B cell (primary cell): ENCODE measurements around the gene MTPN. TPM values are rescaled to one million over a fixed set of nuclear protein-coding genes. Genes with fewer than 3 reads are reported as not detected.

ENCODE experiments used
- ATAC-seq: fragments of 200-7000 bp; cut with Tn5 transposase; one replicate; pipeline ENCODE4 v1.10.0; 2021; ENCODE audit warnings: low read depth, mild to moderate bottlenecking, moderate number of reproducible peaks, moderate library complexity
- CTCF ChIA-PET: fragments of 350-600 bp; sonication (Branson Sonifier 250); formaldehyde crosslinking; loops from one replicate; lab custom pipeline; 2021; ENCODE audit warnings: antibody characterized with exemption, inconsistent platforms; lab: Charles Lee
- POLR2A ChIA-PET: fragments of 350-600 bp; sonication (Branson Sonifier 250); formaldehyde crosslinking; loops from one replicate; lab custom pipeline; 2021; ENCODE audit warnings: antibody characterized with exemption; lab: Charles Lee
- DNase-seq: peaks from one replicate; pipeline ENCODE4 v3.0.0; 2013
- H2AFZ ChIP-seq: 2 replicates; pipeline ENCODE4 v1.6.1; 2012; ENCODE audit warnings: mild to moderate bottlenecking, low read depth, low read length; ENCODE audit not compliant: insufficient read depth, poor library complexity, severe bottlenecking
- H3K27ac ChIP-seq, 2 donors: 1 replicate in 1 of 2; 2 replicates in 1 of 2; pipeline ENCODE4 v1.5.1; 2012 to 2013; ENCODE audit warnings: low read length in 2 of 2, mild to moderate bottlenecking in 2 of 2, moderate library complexity in 1 of 2
- H3K27me3 ChIP-seq, 4 experiments: fragments of 200-600 bp in 1 of 4; sonication (generic) in 1 of 4; replicated peaks in 1 of 4; 1 replicate in 2 of 4; 2 replicates in 2 of 4; pipeline versions ENCODE4 v1.6.1 to v1.7.0; 2013 to 2016; ENCODE audit warnings: low read length in 3 of 4, mild to moderate bottlenecking in 2 of 4, mixed read lengths in 1 of 4, moderate library complexity in 1 of 4; ENCODE audit not compliant: insufficient read depth in 4 of 4, control insufficient read depth in 3 of 4; ENCODE audit errors: control extremely low read depth in 1 of 4
- H3K36me3 ChIP-seq, 2 experiments: replicated peaks in 1 of 2; 1 replicate in 1 of 2; 2 replicates in 1 of 2; pipeline versions ENCODE4 v1.6.1 to v1.7.1; 2013; ENCODE audit warnings: low read length in 1 of 2; ENCODE audit not compliant: insufficient read depth in 2 of 2, control insufficient read depth in 1 of 2; ENCODE audit errors: control extremely low read depth in 1 of 2, extremely low read depth in 1 of 2
- H3K4me1 ChIP-seq, 2 donors: fragments of 200-600 bp in 1 of 2; sonication (generic) in 1 of 2; 1 replicate in 1 of 2; 2 replicates in 1 of 2; pipeline versions ENCODE4 v1.5.1 to v1.6.1; 2013 to 2017; ENCODE audit warnings: low read length in 2 of 2; ENCODE audit not compliant: control insufficient read depth in 2 of 2, insufficient read depth in 2 of 2
- H3K4me2 ChIP-seq: replicated peaks from 2 replicates; pipeline ENCODE3; 2012; ENCODE audit warnings: mild to moderate bottlenecking, low read depth, low read length; ENCODE audit not compliant: poor library complexity, severe bottlenecking
- H3K4me3 ChIP-seq, 5 experiments: fragments of 200-600 bp in 1 of 5; sonication (generic) in 1 of 5; 1 replicate in 3 of 5; 2 replicates in 2 of 5; pipeline versions ENCODE4 v1.5.1 to v1.7.0; 2011 to 2016; ENCODE audit warnings: low read length in 4 of 5, mild to moderate bottlenecking in 4 of 5, low read depth in 2 of 5, control low read depth in 1 of 5, moderate library complexity in 1 of 5; ENCODE audit not compliant: insufficient read depth in 1 of 5; ENCODE audit errors: control extremely low read depth in 1 of 5, extremely low read depth in 1 of 5
- H3K79me2 ChIP-seq: fragments of 200-600 bp; sonication (generic); one replicate; pipeline ENCODE4 v1.6.0; 2016; ENCODE audit warnings: low read length; ENCODE audit not compliant: control insufficient read depth, insufficient read depth
- H3K9ac ChIP-seq: fragments of 200-600 bp; sonication (generic); 2 replicates; pipeline ENCODE4 v1.6.1; 2017; ENCODE audit warnings: mild to moderate bottlenecking, low read length, moderate library complexity
- H3K9me3 ChIP-seq, 3 donors: one replicate each; pipeline versions ENCODE4 v1.6.1 to v1.7.1; 2013; ENCODE audit warnings: low read length in 2 of 3; ENCODE audit not compliant: control insufficient read depth in 2 of 3, insufficient read depth in 1 of 3; ENCODE audit errors: control extremely low read depth in 1 of 3
- H4K20me1 ChIP-seq: 2 replicates; pipeline ENCODE4 v1.6.0; 2012; ENCODE audit warnings: mild to moderate bottlenecking, low read length; ENCODE audit not compliant: insufficient read depth, control insufficient read depth, poor library complexity, severe bottlenecking
- H3K27ac Mint-ChIP-seq: one replicate; pipeline ENCODE4 v1.8.0; 2021; ENCODE audit warnings: mixed read lengths
- H3K27me3 Mint-ChIP-seq: one replicate; pipeline ENCODE4 v1.8.0; 2021; ENCODE audit warnings: mixed read lengths
- H3K4me1 Mint-ChIP-seq: one replicate; pipeline ENCODE4 v1.8.0; 2021; ENCODE audit warnings: mixed read lengths
- H3K4me3 Mint-ChIP-seq: one replicate; pipeline ENCODE4 v1.8.0; 2021; ENCODE audit warnings: mixed read lengths
- H3K9me3 Mint-ChIP-seq: one replicate; pipeline ENCODE4 v1.8.0; 2022; ENCODE audit warnings: mixed read lengths; ENCODE audit not compliant: insufficient read depth
- EZH2 ChIP-seq: IDR thresholded peaks from 2 replicates; pipeline ENCODE4 v1.6.1; 2012; ENCODE audit warnings: borderline replicate concordance, low read depth, mild to moderate bottlenecking, moderate library complexity, low read length; ENCODE audit not compliant: insufficient read depth, poor library complexity, severe bottlenecking
- WGBS: methylation state at CpG from one replicate; pipeline ENCODE4 v1.1.5; 2013; ENCODE audit warnings: missing lambda C conversion rate; ENCODE audit not compliant: insufficient coverage; 5-methylcytosine and 5-hydroxymethylcytosine counted together
- intact Hi-C: fragments of 100-400 bp; cut with micrococcal nuclease; formaldehyde crosslinking; loops from one replicate; pipeline ENCODE4 v1.10.0; 2022
- polyA plus RNA-seq: library from polyadenylated mRNA; depleted of rRNA; stranded (reverse); fragments of >200 nt; gene quantifications from 2 replicates; pipeline ENCODE4 v1.2.3, GENCODE V29; 2012
- total RNA-seq, 2 donors: library from RNA; stranded (reverse); fragments of 120-200 nt in 1 of 2; gene quantifications; 1 replicate in 1 of 2; 2 replicates in 1 of 2; pipeline versions ENCODE4 v1.2.3 to v1.2.4, GENCODE V29; 2013 to 2022
- TF ChIP-seq, protein P1 (sequence below): fragments of 200-600 bp; IDR thresholded peaks from one replicate; pipeline ENCODE4 v1.8.0; 2022; ENCODE audit warnings: antibody characterized with exemption, mild to moderate bottlenecking

MTPN gene
- total and polyA plus RNA-seq, 2 donors (not counting 1 experiment from before 2014, with no cell fraction given) = 60.5 to 115 TPM

DNA sequence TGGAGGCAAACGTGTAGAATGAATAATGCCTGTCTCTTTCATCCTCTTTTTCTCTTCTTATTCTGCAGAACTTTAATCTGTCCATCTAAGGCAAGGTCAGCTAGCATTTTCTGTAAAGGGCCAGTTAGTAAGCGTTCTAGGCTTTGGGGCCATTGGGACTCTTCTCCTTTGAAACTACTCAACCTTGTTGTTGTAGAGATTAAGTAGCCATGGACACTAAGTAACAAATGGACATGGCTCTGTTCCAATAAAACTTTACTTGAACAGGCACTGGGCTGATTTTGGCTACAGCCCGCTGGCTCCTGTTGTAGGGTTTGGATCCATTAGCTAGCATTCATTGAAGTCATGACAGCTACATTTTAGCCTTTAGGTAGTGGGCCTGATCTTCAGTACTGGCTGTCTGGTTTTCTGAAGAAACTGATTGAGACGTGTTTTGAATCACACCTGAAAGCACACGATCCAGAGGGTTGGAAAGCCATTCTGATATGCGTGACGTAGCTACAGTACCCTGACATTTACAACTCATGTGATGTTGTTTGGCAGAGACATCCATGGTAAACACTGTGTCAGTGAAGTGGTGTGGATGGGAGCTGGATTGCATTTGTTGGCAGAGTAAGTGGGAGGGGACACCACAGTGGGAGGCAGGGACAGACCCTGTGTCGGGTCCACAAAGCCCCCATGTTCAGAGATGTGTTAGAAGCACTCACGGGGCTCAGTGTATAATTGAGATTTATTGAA is 92.5 kb downstream of the MTPN start:
- no peak overlapping the region for H2AFZ ChIP-seq
- no peaks in the 10 kb centered on the region for H4K20me1 ChIP-seq
- intact Hi-C loops = no loop called here
- DNase-seq (no peak), ATAC-seq (no peak)
- H3K36me3 ChIP-seq = no peaks in the 10 kb centered on the region
- TF ChIP-seq, protein P1, sequence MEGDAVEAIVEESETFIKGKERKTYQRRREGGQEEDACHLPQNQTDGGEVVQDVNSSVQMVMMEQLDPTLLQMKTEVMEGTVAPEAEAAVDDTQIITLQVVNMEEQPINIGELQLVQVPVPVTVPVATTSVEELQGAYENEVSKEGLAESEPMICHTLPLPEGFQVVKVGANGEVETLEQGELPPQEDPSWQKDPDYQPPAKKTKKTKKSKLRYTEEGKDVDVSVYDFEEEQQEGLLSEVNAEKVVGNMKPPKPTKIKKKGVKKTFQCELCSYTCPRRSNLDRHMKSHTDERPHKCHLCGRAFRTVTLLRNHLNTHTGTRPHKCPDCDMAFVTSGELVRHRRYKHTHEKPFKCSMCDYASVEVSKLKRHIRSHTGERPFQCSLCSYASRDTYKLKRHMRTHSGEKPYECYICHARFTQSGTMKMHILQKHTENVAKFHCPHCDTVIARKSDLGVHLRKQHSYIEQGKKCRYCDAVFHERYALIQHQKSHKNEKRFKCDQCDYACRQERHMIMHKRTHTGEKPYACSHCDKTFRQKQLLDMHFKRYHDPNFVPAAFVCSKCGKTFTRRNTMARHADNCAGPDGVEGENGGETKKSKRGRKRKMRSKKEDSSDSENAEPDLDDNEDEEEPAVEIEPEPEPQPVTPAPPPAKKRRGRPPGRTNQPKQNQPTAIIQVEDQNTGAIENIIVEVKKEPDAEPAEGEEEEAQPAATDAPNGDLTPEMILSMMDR = no peak
- no peak for TF ChIP-seq EZH2
- Mint-ChIP-seq H3K9me3 (no peaks in the 10 kb centered on the region), H3K27me3 (peaks cover 10% of the 10 kb centered on the region), H3K27ac (no peak overlapping the region), H3K4me3 (no peak overlapping the region), H3K4me1 (no peaks in the 10 kb centered on the region)
- no peak overlapping the region for H3K4me2 ChIP-seq
- CTCF ChIA-PET = no interaction called here
- peaks cover 0 to 4% (median 0%) of the 10 kb centered on the region in 4 experiments for H3K27me3 ChIP-seq
- no peak overlapping the region for H3K4me3 ChIP-seq
- POLR2A ChIA-PET = no interaction called here
- H3K27ac ChIP-seq = no peak overlapping the region
- H3K9me3 ChIP-seq = no peaks in the 10 kb centered on the region
- H3K4me1 ChIP-seq = no peaks in the 10 kb centered on the region
- WGBS = 81% methylated on average over 6 of the region's 9 CpGs
- no peak overlapping the region for H3K9ac ChIP-seq
- H3K79me2 ChIP-seq = no peaks in the 10 kb centered on the region

GRCh38 chr7:135879233-135879632 is 97.9 kb downstream of the MTPN start:
- Histone ChIP-seq H3K27me3 (peaks cover 0 to 8% (median 2%) of the 10 kb centered on the region in 4 experiments), H3K4me2 (no peak overlapping the region), H2AFZ (no peak overlapping the region), H3K4me3 (no peak overlapping the region), H3K79me2 (no peaks in the 10 kb centered on the region), H3K36me3 (no peaks in the 10 kb centered on the region), H3K4me1 (no peaks in the 10 kb centered on the region), H3K9me3 (no peaks in the 10 kb centered on the region), H3K9ac (no peak overlapping the region), H3K27ac (no peak overlapping the region), H4K20me1 (no peaks in the 10 kb centered on the region)
- CTCF ChIA-PET = no interaction called here
- no peak for TF ChIP-seq EZH2
- TF ChIP-seq, protein P1 = no peak
- POLR2A ChIA-PET = no interaction called here
- Mint-ChIP-seq H3K9me3 (no peaks in the 10 kb centered on the region), H3K4me3 (no peak overlapping the region), H3K4me1 (no peaks in the 10 kb centered on the region), H3K27me3 (peaks cover 32% of the 10 kb centered on the region), H3K27ac (no peak overlapping the region)
- intact Hi-C loops = no loop called here
- DNase-seq (no peak), ATAC-seq (no peak)
